GM19463 (cell line): Measurements from ENCODE around the gene UBE3D.
"Not testable (repeated sequence)": the region's sequence is repeated elsewhere in the genome, so short reads cannot be mapped to it uniquely, and the experiment has no call there.

Source experiments
- ATAC-seq: cut with Tn5 transposase; IDR thresholded peaks from one replicate; pipeline ENCODE4 v1.9.1; 2021; ENCODE audit warnings: mild to moderate bottlenecking, moderate library complexity; ENCODE audit not compliant: unreplicated experiment

The UBE3D gene

DNA sequence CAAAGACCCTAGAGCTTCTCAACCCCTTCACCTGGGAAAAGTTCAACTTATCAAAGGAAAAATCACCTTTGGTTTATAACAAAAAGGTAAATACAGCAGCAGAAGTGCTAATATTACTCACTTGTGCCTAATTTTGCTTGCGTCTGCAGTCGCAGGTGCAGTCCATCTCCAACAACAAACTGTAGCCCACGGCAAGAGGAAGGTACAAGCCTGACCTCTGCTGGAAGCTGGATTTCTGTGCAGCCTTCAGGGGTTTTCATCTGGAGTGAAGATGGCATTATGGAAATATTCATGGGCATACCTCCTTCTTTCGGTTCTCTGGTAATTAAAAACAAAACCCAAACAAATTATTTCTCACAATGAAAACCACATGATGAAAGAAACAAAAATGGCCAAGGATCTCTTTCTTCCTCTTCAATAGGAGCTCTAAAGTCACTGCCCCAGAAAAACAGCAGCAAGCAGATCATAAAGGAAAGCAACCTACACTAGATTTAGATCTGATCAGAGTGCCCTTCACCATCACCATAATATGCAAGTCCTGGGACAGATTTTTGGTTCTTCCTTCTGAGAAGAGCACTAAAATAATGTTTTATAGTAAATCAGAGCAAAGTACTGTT lies 7.8 kb downstream of the UBE3D start:
- ATAC-seq, result peak; percentile 85

DNA sequence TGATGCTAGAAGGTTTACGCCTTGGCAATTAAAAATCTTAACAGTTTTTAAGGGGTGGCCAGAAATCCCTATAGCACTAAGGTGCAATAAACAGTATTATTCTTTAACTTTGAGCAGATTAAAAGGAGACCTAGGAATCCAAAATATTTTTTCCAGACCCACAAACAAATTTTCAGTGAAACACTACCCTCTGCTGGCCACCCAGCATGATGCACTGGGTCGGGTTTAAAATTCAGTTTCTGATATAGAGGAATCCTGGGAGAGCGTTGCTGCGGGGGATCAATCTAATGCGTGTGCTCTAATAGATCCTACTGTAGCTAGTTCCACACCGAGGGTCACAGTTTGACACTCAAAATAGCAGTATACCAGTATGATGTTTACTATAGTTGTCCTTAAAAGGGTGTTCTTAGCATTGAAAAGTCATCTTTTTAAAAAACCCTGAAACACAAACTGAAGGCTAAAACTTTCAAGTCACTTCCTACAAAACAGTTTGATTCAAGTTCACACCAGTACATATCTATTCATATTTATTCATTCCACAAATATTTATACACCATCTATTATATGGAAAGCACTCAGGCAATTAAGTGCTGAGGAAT lies 10.2 kb downstream of the UBE3D start:
- peak; percentile 43 for ATAC-seq

DNA sequence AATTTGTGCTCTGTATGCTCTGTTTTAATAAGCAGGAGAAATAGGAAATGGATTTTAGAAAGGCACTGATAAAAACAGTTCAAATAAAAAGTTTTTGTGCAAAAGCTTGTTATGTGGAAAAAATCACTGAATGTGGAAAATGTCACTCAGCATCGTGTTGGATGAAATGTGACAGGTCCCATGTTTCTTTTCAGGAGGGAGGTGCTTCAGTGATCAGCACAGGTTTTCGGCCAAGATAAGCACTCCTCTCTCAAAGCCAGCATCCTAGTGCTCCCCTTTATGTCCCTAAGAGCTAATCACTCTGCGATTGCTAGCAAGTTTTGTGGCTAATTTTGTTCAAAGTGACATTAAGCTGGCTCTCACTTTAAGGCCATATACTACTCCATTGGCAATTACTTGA lies 12.0 kb downstream of the UBE3D start:
- no peak for ATAC-seq

DNA sequence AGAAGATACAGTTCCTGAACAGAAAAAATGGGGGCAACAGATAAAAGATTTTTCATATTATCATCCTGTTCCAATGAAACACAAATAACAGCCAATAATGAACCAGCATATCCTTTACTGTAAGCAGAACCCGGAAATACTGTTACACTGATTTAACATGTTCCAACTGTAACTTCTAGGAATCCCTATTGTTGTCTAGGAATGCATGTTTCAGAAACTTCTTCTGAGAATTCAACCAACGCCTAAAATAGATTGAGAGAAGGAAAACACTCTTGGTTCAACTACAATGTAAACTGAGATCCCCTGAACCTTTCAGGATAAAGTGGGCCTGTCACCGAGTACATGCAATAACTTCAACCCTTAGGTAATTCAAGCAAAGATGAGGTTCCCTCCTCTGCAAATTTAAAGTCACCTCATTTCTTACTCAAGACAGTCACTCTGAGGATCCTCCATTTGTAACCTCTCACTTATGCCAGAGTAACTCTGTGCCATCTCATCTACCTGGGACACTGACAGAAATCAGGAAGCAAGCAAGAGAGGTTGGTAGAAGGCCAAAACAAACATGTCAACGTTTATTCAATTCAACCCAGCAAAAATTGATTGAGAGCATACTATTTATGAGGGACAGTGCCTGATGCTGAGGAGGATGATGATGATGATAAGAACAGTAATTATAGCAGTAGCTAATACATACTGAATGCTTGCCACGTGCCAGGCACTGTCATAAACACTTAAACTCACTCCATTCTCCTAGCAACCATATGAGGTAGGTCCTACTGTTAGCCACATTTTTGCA lies 14.1 kb downstream of the UBE3D start:
- ATAC-seq, result no peak

DNA sequence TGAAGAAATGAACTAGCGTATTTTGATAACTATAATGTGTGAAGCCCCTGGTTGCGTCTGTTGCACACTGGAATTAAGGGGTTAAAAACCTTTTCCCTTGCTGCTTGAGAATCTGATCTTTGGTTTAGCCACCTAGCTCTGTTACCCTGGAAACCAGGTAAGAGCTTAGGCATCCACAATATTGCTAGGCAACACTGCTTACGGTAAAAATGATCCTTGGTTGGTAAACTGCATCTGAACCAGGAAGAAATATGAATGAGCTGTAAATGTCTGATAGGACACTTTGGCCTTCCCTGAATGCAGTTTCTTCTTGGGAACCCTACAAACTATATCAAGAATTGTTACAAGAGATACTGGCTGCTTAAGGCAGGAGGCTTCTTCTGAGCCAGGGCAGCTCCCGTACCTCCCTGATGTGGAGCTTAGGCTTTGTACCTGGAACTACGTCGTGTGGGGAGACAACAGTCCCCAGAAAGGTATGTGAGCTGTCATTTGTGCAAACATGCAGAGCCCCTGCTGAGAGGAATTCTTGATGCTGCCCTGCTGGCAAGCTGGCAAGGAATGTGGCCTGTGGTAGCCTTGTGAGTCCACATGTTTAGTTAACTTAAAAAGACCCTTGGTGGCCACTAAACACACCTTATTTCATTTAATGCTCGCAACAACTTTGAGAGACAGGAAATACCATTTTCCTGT lies 18.4 kb downstream of the UBE3D start:
- ATAC-seq, result no peak

DNA sequence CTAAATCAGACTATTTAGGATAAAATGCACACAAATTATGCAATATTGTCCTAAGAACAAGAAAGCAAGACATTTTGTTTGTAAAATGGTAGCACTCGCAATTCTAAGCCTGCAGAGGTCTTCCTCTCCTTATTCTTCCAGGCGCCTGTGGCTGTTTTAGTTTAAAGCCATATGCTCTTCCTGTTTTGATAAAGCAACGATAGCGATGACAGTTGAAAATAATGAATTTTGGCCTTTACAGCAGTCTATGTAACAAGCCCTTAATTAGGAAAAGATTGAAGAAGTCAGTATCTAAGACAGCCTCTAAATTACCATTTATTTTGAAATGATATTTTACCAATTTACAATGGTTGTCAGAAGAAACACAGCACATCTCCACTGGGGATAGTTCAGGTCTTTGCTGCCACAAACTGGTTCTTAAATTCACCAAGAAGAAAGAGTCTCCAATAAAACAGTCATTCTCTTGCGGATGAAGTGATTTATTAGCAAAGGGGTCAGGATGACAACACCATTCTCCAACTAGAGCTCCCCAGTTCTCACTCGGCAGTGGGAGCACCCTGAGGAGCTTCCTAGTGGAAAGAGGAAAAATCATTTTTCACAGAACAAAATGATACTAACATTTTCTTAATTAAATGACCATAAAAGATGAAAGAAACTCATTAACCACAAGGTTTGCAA lies 21.4 kb downstream of the UBE3D start:
- no peak for ATAC-seq

DNA sequence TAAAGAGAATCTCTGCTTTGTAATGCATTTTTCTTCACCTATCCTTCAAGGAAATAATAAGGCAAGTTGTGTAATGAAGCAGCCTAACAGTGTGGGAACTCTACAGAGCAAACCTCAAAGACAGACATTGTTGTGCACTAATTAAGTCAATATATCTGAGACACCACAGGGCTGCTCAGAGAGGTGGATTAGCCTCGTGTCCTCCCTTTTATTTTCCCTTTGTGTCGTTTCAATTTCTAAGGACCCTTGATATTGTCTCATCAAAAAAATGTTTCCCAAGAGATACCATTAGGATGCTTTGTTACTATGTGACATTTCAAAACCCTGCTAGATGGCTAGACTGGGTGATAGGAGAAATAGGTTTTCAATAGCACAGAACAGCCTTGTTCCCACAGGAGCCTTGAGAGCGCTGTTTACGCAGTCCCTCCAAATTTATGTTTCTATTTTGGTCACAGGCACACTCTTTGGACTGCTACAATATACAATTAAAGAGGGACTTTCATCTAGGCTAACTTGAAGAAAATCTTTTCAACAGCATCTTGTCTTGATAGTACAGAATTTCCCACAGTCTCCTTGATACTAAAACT lies 23.1 kb downstream of the UBE3D start:
- ATAC-seq, result no peak

DNA sequence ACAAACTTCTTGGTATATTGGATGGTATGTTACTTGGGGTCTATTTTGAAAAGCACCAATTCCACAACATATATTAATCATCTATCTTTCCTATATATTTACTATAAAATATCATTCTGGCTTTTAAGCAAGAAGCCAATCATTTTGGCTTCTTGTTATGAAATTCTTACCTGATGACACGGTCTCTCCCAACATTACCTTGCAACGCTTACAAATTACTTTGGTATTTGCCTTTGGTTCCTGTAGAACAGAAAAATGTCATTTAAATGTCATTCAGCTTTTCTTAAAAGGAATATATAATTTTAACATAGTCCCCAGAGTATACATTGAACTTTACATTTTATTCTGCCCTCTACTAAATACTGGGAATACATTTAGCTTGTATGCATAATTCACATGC lies 27.4 kb downstream of the UBE3D start:
- ATAC-seq, result no peak

DNA sequence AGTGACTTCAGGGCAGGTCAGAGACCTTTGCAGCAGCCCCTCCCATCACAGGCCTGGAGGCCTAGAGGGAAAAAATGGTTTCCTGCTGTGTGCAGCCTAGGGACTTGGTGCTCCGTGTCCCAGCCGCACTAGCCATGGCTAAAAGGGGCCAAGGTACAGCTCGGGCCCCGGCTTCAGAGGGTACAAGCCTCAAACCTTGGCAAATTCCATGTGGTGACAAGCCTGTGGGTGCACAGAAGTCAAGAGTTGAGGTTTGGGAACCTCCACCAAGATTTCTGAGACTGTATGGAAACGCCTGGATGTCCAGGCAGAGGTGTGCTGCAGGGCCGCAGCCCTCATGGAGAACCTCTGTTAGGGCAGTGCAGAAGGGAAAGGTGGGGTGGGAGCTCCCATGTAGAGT lies 34.0 kb downstream of the UBE3D start:
- ATAC-seq, result no peak

DNA sequence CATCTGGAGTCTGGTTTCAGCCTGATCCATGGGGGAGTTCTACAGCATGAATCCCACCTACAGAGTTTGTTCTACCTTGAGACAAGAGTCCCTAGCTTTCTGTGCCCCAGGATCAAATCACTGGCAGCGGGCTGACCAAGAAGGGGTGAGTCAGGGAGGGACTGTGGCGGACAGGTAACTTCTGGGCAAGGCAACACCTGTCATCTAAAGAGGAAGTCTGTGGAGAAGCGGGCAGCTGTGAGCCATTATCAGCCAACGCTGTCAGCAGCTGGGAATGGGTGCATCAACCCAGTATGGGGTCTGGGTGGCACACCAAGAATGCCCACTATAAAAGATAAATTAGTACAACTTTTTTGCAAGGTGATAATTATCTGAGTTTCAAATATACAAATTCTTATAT lies 45.9 kb downstream of the UBE3D start:
- ATAC-seq, result no peak

DNA sequence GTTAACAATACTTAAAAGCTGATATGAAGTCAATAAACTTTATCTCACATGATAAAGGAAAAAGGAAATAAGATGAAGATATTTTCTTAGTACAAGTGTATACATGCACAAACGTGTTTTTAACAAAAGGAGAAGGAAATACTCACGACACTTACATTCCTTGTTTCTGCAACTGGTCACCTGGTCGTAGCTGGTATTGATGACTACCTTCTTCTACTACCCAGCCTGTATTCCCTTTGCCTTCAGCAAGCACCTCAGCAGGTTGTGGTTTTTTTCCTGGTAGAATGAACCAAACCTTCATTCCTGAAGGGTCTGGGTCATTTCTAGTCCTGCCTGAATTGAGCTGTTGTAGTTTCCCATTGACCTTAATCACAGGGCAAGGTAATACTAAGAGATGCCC lies 54.5 kb downstream of the UBE3D start:
- ATAC-seq, result not testable (repeated sequence)

DNA sequence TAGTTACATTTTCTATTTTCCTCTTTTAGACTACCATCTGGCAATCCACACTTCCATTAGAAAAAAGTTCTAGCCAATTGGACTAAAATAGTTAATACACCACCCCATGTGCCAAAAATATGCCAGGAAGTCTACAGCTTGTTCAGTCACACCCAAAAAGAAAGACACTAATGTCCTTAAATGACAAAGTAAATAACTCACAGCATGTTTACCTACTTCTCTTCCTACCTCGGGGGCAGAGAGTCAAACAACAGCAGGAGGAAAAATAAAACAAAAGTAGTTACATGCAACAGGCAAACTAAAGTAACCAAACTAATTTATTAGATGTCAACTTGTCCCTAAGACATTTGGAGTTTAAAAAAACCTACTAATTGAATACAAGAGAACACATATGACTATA lies 57.0 kb downstream of the UBE3D start:
- ATAC-seq, result no peak

DNA sequence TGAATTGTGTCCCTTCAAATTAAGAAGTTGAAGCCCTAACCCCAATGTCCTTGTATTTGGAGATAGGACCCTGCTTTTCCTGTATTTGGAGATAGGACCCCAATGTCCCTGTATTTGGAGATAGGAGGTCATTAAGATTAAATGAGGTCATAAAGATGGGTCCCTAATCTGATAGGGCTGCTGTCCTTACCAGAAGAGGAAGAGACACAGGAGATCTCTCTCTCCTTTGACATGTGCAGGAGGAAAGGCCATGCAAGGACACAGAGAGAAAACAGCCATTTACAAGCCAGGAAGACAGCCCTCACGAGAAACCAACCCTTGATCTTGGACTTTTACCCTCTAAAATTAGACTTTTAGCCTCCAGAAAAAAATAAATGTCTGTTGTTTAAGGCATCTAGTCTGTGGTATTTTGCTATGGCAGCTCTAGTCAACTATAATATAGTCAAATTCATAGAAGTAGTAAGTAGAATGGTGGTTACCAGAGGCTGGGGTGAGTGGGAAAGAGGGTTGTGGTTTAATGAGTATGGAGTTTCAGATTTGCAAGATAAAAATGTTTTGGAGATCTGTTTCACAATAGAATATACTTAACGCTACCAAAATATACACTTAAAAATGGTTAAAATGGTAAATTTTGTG lies 59.3 kb downstream of the UBE3D start:
- ATAC-seq, result no peak

DNA sequence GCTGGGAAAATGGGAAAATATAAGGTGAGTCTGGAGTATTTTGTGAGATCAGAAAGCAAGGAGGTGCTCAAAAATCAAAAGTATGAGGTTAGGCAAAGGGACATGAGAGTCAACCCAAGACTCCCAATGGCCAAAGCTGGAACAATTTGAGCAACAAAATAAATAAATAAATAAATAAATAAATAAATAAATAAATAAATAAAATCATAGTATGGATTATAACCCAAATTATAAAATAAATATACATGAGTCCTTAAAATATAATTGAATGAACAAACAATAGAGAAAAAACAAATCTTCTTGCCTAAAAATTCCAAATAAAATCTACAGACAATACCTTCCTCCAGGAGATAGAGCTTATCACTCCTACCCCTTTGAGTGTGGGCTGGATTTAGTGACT lies 69.5 kb downstream of the UBE3D start:
- ATAC-seq, result no peak

DNA sequence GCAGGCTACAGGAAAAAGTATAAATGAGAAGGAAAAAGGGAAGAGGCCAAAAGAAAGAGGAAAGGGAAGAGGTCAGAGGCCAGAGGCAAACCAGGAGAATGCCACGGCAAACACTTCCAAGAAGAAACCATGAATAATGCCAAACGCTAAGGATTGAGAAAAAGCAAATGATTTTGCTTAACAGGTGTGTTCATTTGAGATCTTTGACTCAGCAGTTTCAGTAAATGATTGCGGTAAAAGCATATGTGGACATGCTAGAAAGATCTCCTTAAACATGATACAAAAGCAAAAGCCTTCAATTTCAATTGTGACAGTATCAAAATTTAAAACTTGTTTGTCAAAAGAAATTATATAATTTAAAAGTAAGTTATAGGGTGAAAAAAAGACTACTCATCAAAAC lies 70.6 kb downstream of the UBE3D start:
- no peak for ATAC-seq

DNA sequence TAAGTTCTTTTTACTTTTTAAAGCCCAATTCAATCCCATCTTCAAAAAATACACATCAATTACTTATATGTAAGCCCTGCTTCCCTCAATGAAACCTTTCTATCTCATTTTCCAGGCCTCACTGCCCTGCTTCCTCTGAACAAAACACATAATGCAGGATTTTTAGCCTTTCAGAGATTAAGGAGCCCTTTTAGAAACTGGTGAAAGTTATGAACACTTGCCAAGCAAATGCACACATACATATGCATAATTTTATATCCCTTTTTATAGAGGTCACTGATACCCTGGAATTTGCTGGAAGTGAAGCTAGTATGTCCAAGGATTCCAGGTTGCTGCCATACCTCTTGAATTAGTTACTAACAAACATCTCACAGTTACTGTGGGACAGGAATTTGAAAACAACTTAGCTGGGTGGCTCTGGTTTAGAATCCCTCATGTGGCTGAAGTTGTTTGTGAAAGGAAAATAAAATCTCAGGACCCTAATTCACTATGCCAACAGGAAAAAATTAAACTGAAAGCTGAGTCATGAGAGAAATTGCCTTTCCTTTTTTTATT lies 75.8 kb downstream of the UBE3D start:
- no peak for ATAC-seq

DNA sequence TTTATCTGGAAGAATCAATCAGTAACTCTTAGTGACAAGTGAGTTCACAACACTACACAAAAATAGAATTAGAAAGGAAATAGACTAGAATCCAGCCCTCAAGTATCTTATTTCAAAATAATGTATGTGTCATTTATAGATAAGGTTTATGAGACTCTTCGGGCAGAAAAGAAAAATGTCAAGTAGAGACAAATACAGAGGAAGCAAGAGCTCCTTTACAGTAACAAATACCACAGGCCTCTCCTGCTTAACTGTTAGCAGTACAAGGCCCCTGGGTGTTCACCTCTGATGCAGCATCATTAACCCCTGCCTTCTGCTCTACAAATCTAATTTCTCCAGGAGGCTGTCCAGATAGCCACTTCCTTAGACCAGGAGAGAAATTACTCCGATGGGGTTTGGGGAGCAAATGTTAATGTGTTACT lies 76.7 kb downstream of the UBE3D start:
- ATAC-seq, result no peak

DNA sequence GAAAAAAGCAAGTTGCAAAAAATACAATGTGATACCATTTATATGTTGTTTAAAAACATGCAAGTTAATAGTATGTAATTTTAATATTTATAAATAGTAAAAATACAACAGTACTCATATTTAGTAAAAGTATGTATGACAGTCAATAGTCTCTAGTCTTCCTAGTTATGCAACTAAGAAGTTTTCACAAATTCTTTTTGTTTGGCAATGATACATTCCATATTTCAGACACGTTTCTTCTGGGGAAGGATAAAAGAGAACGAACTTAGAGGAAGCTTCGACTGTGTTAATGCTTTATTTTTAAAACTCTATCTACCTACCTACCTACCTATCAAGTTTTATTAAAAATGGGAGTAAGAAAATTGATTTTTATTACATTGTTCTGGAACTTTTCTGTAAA lies 77.7 kb downstream of the UBE3D start:
- ATAC-seq, result no peak

DNA sequence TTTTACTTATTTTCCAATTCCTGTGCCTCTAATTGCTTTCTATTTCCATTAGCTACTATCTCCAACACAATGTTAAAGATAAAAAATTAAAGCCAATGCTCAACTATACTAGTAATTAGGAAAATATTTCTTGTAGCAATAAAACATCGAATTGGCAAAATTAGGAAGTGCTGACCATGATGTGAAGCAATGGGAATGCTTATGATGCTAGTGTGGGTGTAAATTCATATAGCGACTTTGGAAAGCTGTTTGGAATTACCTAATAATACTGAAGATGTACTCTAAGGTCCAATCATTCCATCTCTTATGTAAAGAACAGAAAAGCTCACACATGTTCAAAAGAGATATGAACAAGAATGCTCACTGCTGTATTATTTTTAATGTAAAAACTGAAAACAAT lies 78.2 kb downstream of the UBE3D start:
- ATAC-seq, result no peak

DNA sequence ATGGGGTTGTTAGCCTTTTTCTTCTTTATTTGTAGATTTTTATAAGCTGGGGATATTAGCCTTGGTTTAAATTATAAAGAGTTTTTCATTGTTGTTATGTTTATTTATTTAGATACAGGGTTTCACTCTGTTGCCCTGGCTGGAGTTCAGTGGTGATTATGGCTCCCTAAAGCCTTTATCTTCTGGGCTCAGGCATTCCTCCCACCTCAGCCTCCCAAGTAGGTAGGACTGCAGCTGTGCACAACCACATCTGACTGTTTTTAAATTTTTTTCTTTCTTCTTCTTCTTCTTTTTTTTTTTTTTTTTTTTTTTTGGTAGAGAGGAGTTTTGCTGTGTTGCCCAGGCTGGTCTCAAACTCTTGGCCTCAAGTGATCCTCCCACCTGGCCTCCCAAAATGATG lies 80.9 kb downstream of the UBE3D start:
- ATAC-seq, result no peak
